Head of caudate nucleus (tissue), 42 donors: Measurements from ENCODE around the gene EMC1.
"Not testable (repeated sequence)": the region's sequence is repeated elsewhere in the genome, so short reads cannot be mapped to it uniquely, and the experiment has no call there.

Source experiments
- DNase-seq, 42 donors: peaks; one replicate each; pipeline versions ENCODE4 v3.0.0 to v3.0.0-alpha.2; 2020 to 2021; ENCODE audit warnings: mixed read lengths in 7 of 42
- intact Hi-C: fragments of 100-400 bp; cut with DNase I; formaldehyde crosslinking; loops from one replicate; pipeline ENCODE4 v1.15.0; 2022

Gene EMC1

GRCh38 chr1:19251305-19252196 is at the start of gene EMC1, which contains the start of gene MRTO4:
Gene EMC1 (minus strand): TSS chr1:19251524. CDS start chr1:19251509, 15 bp downstream.
Gene MRTO4 (plus strand): TSS chr1:19251805. CDS start chr1:19251836, 31 bp downstream.
- peak; percentile 82 to 98 (median 93) for DNase-seq
- intact Hi-C loops, result loop anchor here (5.0 kb wide), 2 partner anchors 39 to 61 kb away; partner anchors contain the start of genes AKR7A2, SLC66A1 and UBR4

GRCh38 chr1:19300211-19300610 is 48.9 kb upstream of the EMC1 start:
- intact Hi-C loops, result no loop called here

GRCh38 chr1:19294638-19295037 is 43.3 kb upstream of the EMC1 start:
- intact Hi-C loops, result no loop called here
- DNase-seq, result no peak

More at GRCh38 chr1:19300211-19300610, 48.9 kb upstream of the EMC1 start:
- DNase-seq, result no peak

GRCh38 chr1:19289244-19289643 is 37.9 kb upstream of the EMC1 start:
- intact Hi-C loops, result no loop called here
- no peak for DNase-seq

GRCh38 chr1:19288324-19289241 is 37.3 kb upstream of the EMC1 start, which contains the start of gene AKR7A3:
Gene AKR7A3 (minus strand): TSS chr1:19288770. CDS start chr1:19288709, 61 bp downstream.
- DNase-seq, result peak in 30 of 42 donors; percentile 8 to 65 (median 36)
- intact Hi-C loops, result not testable (repeated sequence)

- no peak for DNase-seq
- intact Hi-C loops, result no loop called here
Observed at GRCh38 chr1:19287436-19288185, 36.3 kb upstream of the EMC1 start.

- intact Hi-C loops, DNase-seq: not testable (repeated sequence)
Observed at GRCh38 chr1:19285807-19286206, 34.5 kb upstream of the EMC1 start.

- intact Hi-C loops, DNase-seq: not testable (repeated sequence)
Observed at GRCh38 chr1:19285366-19285765, 34.0 kb upstream of the EMC1 start.

- no peak for DNase-seq
- intact Hi-C loops, result no loop called here
Observed at GRCh38 chr1:19284881-19285280, 33.6 kb upstream of the EMC1 start.

GRCh38 chr1:19283891-19284290 is 32.6 kb upstream of the EMC1 start:
- intact Hi-C loops, result no loop called here
- DNase-seq, result no peak

- intact Hi-C loops, result no loop called here
- no peak for DNase-seq
Observed at GRCh38 chr1:19274636-19275035, 23.3 kb upstream of the EMC1 start.

- DNase-seq, intact Hi-C loops: not testable (repeated sequence)
Observed at GRCh38 chr1:19273844-19274531, 22.7 kb upstream of the EMC1 start.

- intact Hi-C loops, result no loop called here
Observed at GRCh38 chr1:19273106-19273843, 22.0 kb upstream of the EMC1 start.

GRCh38 chr1:19272064-19272463 is 20.7 kb upstream of the EMC1 start:
- intact Hi-C loops, result no loop called here
- no peak for DNase-seq

More at GRCh38 chr1:19273106-19273843, 22.0 kb upstream of the EMC1 start:
- no peak for DNase-seq

- intact Hi-C loops, DNase-seq: not testable (repeated sequence)
Observed at GRCh38 chr1:19270343-19270730, 19.0 kb upstream of the EMC1 start.

GRCh38 chr1:19269427-19270342 is 18.4 kb upstream of the EMC1 start:
- DNase-seq, intact Hi-C loops: not testable (repeated sequence)
